HG03095 (cell line): ENCODE measurements around the gene PPP2R5B.
"Not testable (repeated sequence)": the region's sequence is repeated elsewhere in the genome, so short reads cannot be mapped to it uniquely, and the experiment has no call there.

Experiments used
- ATAC-seq: cut with Tn5 transposase; IDR thresholded peaks from one replicate; pipeline ENCODE4 v1.9.1; 2021; ENCODE audit warnings: moderate library complexity; ENCODE audit not compliant: unreplicated experiment

The PPP2R5B gene

GRCh38 chr11:64971421-64972233, 47.1 kb downstream of the PPP2R5B start, which contains the start of gene MAJIN:
Gene MAJIN, minus strand, starts transcription at chr11:64972108. Its CDS starts 12,703 bp downstream, at chr11:64959405.
- ATAC-seq = no peak

GRCh38 chr11:64974124-64974523, 49.6 kb downstream of the PPP2R5B start:
- ATAC-seq = no peak

- no peak for ATAC-seq
Observed at GRCh38 chr11:64976651-64977050, 52.2 kb downstream of the PPP2R5B start.

- not testable (repeated sequence) for ATAC-seq
Observed at GRCh38 chr11:64983339-64983738, 58.9 kb downstream of the PPP2R5B start.
